HG03108 (cell line): ENCODE results near the gene PAQR7.

Source experiments
- ATAC-seq: cut with Tn5 transposase; IDR thresholded peaks from one replicate; pipeline ENCODE4 v1.9.1; 2021; ENCODE audit warnings: moderate library complexity; ENCODE audit not compliant: unreplicated experiment

Gene PAQR7, protein sequence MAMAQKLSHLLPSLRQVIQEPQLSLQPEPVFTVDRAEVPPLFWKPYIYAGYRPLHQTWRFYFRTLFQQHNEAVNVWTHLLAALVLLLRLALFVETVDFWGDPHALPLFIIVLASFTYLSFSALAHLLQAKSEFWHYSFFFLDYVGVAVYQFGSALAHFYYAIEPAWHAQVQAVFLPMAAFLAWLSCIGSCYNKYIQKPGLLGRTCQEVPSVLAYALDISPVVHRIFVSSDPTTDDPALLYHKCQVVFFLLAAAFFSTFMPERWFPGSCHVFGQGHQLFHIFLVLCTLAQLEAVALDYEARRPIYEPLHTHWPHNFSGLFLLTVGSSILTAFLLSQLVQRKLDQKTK

DNA sequence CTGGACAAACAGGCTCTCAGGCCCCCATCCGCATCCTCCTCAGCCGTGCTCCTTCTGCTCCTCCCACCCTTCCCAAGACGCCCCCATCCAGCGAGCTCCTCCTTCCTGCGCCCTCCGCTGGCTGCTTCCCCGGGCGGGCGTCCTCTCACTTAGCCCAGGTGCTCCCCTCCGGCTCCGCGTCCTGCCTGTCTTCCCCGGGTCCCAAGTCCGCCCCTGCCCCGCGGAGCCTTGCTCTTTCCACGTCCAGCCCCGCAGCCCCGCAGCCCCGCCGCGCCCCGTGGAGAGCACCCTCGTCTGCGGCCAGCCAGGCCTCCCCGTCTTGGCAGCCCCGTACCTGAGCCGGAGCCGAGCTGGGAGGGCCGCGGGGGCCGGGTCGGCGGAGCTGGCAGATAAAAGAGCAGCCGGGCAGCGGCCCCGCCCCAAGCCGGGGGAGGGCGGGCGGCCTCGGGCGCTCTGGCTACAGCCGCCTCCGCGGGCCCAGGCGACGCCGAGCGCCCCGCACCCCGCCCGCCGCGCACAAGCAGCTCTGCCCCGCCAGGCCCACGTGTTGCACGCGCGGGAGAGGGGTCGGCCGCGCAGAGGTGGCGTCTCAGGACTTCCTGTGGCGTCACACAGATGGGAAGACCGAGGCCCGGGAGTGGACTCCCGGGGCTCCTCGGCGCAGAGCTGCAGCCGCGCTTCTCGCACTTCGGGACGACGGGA lies at the start of gene PAQR7:
Gene PAQR7 (minus strand): TSS at position 555 of the 702 bp plus-strand sequence. CDS start 11,869 bp downstream, outside the sequence.
- ATAC-seq, result peak; percentile 47

DNA sequence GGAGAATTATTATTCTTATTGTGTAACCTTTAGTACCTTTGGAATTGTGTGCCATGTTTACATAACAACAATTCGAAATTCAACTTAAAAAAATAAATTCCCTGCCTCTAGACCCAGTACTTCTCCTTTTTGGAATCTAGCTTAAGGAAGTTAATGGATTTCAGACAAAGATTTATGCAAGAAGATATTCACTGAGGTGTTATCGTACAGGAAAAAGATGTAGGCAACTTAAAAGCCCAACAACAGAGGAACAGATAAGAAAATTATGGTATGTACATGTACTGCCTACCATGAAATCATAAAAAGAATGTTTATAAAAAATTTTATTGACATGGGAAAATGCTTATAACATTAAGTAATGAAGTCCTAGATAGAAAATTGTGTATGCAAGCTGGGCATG lies 48.9 kb upstream of the PAQR7 start:
- no peak for ATAC-seq

DNA sequence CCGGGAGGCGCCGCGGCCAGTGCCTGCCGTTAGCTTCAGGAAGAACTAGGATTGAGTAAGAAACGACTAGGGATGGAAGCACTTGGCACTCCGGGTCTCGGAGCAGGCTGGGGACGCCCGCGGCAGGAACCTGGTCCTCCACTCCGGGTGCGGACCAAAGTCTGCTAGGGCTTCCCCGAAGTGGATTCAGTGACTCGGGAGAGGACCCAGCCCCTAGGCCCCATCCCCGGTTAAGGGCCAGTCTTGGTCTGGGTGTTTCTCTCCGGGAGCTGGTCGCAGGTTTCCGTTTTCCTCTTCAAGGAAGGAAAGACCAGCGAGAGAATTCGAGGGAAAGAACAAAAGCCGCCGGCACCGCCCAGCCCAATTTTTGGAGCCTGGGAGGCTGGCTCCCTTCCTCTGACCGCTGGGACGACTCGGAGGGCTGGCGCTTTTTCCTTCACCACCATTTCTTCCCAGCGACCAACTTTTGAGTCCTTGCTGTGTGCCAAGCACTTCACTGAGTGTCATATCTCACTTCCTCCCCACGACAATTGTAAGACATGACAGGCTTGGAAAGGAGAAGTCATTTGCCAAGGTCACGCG lies 47.6 kb upstream of the PAQR7 start:
- no peak for ATAC-seq

DNA sequence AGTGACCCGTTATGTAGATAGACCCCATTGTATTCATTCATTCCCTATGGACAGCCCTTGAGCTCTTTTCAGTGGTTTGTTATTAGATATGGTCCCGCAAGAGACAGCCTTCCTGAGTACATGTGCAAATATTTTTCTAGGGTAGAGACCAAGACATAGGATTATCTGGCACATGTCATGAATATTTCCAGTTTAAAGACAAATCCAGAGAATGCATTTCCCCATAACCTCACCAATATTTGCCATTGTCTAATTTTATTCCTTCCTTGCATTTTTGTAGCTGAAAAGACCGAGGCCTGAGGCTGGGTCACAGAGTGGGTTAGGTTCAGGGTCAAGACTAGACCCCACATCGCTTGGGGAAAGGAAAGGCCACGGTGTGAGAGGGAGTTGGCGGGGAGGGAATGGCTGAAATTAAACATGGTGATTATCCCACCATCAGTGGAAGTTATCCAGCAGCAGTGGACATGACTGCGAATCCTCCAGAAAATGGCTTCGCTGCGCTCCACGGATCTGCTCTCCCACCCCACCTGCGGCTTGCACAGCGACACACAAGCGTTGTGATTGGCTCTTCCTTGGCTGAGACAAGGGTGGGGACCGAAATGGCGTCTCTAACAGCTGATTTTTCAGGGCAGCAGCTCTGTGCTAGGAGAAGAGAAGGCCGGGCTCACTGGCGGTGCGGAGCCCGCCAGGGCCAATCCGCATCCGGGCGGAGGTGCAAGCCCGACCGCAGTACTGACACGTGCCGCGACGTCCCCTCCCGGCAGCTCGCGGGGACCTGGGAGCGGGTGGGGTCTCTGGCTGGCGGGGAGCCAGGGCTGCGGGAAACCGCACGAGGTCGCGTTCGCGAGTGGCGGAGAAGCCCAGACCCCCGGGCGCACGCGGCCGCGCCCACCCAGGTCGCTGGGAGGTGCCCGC lies 46.8 kb upstream of the PAQR7 start:
- ATAC-seq, result no peak

DNA sequence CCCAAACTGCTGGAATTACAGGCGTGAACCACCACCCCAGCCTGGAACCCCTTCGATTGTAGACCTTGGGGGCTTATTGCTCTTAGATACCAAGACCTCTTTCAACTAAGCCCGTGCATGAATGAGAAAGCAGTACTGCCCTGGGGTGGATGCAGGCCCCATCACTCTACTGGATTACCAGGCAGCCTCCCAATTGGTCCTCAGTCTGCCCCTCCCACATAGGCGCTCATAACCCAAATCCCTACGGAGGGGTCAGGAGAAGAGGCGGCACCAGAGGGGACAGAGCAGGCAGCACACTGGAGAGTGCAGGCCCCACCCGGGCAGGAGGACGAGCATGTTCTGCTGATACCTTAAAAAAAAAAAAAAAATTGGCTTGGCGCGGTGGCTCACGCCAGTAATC lies 43.1 kb upstream of the PAQR7 start:
- ATAC-seq, result no peak

DNA sequence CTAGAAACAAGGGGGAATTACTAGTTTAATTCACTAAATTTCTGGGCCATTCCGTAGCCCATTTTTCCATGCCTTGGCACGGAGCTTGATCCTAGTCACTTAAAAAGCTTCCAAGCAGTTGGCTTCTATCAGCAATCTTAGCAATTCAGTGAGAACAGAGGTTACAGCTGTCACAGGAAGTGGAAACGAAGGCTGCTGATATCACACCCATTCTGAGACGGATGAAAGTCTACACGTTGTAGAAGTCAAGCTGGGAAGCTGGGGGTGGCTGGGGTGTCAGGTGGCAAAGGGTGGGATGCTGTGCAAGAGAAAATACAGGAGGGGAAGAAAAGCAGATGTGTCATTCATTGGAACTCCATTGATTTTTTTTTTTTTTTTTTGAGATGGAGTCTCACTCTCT lies 42.5 kb upstream of the PAQR7 start:
- ATAC-seq, result no peak

DNA sequence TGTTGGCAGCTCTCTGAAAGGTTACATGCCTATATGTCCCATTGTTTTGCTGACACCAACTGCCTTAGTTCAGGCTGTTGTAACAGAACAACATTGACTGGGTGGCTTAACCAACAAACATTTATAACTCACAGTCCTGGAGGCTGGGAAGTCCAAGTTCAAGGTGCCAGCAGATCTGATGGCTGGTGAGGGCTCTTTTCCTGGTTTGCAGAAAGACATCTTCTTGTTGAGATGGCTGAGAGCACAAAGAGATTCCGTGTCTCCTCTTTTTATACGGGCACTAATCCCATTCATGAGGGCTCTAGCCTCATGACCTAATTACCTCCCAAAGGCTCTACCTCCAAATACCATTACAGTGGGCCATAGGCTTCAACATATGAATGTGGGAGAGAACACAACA lies 41.0 kb upstream of the PAQR7 start:
- ATAC-seq, result no peak

DNA sequence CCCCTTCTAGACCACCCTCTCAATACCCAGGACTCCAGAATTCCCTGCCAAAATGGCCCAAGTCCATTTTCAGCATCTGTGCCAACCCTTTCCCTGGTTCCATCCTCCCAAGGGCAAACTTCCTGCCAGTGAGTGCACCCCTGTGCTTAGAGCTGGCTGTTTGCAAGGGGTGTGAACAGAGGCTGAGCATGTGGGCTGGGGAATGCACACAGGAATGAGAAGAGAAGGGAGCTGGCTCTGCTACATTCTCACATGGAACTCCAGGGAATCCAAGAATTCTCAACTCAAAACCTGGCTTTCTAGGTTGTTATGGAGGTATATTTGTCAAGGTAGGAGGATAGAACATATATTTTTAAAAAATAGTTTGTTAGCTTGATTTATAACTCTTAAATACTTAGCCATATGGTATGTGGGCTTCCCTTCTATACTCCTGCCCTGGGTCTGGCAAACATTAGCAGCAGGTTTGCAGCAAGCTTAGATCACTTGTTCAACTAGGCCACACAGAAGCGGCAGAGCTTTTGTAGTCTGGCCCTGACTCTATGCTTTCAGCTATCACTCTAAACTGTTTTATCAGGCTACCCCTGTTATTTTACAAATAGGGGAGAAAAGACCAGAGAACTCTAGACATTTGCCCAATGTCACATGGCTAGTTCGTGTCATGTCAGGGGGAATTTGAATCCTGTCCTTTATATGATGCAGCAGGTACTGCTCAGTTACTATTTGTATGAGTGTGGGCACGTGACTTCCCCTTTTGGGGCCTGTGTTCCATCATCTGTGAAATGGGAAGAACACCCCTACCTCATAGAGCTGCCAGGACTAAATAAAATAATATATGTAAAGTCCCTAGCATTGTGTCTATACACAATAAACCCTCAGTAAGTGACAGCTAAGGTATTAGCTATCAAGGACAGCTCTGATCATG lies 38.8 kb upstream of the PAQR7 start:
- ATAC-seq, result no peak

DNA sequence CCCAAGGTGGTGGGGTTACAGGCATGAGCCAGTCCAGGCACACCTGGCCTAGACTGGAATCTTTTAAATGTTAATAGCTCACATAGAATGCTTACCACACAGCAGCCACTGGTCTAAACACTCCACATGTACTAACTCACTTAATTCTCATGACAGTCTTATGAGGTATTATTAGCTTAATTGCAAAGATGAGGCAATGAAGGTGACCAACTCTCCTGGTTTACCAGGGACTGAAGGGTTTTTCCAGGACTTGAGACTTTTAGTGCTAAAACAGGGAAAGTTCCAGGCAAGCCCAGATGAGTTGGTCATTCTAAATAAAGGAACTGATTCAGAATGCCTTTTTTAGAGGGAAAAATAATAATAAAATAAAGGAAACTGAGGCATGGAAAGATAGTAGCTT lies 37.7 kb upstream of the PAQR7 start:
- ATAC-seq, result no peak

DNA sequence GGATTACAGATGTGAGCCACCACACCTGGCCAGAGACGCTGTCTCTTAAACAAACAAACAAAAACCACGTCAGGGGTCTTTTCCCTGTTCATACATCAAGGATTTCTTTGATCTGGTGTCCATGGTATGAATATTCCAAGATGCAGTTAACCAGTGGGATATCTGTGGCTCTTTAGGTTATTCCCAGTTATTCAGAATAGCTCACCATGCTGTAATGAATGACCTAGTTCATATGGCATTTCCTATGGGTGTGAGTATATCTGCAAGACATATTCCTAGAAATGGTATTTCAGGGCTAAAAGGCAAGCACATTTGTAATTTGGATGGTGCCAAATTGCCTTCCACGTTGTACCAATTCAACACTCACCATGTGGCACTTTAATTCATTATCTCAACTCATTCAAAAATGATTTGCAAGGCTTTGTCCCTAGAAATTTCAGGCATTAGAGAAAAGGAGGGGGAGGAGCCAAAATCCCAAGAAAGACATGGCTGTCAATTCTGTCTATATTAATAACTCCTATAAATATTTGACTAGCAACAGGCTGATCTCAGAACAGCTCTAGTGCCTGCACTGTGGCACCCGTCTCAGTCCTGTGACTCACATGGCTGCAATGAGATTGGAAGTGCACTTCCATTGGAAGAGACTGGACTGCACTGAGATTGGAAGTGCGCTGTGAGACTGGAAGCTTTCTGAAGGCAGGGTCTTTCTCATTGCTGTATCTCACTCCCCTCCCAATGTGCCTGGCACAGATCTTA lies 36.7 kb upstream of the PAQR7 start:
- no peak for ATAC-seq

DNA sequence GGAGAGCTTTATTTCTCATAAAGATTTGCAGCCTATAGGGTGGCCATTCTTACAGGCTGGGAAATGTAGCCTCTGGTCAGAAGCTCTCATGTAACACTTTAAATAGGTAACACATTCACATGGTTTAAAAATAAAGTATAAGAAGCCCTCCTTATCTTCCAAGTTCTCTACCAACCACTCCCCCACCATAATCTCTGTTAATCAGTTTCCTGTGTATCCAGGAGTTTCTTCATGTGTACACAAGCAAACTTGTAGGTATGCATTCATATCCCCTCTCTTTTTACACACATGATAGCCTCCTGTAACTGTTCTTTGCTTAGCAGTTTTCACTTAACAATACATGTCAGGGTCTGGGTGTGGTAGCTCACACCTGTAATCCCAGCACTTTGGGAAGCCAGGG lies 35.7 kb upstream of the PAQR7 start:
- ATAC-seq, result no peak

DNA sequence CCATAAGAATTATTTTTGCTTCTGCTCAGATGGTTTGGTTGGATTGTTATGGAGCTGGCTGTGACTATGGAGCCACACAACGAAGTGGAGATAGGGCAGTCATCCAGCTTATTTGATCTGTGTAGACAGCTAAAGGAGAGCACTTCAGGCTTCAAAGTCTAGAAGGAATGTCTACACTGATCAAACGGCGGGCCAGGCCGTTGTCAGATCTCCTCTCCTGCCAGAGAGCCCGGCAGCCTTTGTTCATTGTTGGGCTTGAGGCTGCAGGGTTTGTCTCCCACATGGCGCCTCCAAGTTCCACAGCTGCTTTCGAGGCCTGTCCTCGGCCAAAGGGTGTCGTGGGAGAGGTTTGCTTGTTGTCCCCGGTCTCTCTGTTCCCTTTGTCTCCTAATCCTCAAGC lies 33.5 kb upstream of the PAQR7 start:
- no peak for ATAC-seq

DNA sequence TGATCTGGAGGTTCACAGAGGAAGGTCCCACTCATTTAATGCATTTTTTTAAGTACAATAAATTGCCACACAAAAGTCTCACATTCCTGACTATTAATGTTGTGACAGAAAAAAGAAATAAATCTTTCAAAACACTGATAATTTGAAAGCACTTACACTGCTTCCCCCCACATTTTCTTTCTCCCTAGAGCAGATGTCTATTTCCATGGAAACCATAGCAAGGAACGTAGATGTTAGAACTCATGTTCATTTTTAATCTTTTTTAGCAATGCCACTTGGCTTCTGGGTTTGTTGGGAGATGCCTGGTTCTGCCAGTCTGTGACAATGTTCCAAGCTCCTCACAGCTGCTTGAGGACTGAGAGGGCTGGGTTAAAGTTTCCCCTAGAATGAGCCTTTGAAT lies 32.7 kb upstream of the PAQR7 start:
- ATAC-seq, result no peak

DNA sequence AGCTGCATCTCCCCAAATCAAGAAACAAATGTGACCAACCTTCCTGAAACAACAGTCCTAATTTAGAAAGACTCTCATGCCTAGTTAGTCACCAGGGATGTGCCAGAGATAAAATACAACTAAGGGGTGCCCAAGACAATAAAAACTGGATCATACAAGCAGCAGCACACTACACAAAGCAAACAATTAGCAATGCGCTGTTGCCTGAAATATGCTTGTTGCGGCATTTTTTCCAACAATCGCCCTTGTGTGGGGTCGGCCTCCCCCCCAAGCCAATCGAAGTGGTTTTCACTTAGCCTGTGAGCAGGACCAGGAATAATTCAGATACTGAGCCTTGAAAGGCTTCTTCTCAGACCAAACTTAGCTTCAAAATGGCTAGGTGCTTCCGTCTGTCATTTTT lies 32.1 kb upstream of the PAQR7 start:
- ATAC-seq, result no peak

DNA sequence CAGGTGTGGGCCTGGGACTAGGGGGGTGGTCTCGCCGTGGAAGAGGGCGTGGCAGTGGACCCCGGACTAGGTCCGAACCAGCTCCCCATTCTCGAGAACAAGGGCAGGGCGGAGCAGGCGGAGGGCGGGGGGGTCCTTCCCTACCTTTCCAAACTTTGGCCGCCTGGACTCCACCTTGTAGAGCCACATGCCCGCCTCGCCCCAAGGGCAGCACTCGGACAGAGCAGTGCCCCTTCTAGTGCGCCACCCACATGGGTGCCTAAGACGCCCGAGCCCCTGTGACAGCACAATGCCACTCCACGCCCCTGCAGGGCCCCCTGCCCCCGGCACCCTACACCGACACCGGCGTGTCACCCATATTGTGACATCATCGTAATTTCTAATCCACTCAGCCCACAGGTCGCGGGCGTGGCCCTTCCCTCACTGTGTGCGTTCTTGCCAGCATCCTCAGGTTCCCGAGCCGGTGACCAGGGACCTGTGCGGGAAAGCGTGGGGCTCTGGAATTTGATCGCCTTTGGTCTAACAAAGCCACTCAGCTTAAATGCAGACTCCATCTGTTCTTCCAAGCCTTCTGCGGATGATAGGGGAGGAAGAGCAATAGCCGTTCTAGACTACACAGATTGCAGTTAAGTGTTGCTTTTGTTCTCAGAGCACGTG lies 31.3 kb upstream of the PAQR7 start:
- ATAC-seq, result no peak

DNA sequence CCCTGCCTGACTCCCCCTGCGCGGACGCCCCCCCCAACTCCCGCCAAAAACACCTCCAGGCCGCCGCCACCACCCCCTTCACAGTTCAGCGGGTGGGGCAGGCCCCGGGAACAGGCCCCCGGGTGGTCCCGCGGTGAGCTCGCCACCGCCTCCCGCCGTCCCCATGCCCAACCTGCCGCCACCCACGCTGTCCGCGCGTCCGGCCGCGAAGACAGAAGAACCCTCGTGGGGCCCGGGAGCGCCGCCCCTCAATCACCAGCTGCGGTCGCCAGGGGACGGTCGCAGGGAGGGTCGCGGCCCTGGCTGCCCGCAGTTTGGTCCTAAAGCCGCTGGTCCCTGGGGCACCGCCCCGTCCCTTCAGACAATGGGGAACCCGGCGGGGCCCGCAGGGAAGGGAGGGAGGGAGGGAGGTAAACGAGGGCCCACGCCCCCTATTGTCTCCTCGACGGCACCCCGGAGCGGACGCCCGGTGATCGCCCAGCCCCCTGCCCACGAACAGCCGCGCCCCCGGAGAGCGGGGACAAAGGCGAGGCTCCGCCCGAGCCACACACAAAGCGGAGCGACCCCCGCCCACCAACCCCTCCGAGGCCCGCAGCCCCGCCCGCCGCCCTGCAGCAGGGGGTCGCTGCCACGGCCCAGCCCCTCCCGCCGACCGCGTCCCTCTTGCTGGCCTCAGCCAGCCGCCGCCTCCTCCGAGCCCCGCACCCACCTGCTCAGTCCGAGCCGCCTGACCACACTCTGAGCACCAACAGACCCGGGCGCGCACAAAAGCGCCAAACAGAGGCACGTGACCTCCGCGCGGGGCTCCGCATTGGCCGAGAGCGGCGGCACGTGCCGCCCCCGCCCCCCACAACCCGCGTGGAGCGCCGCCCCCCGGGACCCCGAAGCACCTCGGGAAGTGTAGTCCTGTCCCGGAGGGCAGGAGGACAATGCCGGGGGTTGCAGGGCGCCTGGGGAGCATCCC lies 30.5 kb upstream of the PAQR7 start, which contains the start of gene STMN1:
Gene STMN1 (minus strand): TSS at position 740 of the 964 bp plus-strand sequence. CDS start 1,743 bp downstream, outside the sequence.
- ATAC-seq, result peak; percentile 73

DNA sequence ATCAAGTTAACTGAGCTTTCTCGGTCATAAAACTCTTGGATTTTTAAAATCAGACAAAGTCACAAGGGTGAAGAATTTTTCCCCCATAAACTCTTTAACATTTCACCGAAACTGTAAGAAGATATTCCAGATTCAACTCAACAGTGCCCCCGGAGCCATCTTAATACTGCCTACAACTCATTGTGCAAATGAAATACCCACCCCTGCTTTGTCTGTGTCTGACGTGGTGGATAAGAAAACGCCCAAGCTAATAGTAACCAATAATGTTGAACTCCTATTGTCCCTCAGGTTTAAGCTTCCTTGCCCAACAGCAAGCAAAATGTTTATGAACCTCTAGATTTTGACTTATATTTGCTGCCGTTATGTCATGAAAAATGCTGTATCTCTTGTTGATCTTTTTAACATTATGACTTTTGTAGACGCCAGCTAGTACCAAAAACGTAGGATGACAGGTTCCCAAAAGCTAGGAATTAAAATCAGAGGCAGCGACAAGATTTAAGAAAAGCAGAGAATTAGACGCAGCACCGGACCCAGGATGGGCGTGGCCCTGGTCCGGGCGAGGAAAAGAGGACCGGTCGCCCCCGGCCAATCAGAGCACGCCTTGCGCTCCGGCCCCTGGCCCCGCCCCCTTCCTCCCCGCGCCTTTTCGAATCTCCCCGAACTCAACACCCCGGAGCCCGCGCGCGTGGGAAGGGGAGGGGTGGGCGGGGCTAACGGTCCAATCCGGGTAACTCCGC lies 29.6 kb upstream of the PAQR7 start:
- ATAC-seq, result peak; percentile 65
